ENCODE data around the gene MCL1. TPM values are rescaled to one million over a fixed set of nuclear protein-coding genes. Genes with fewer than 3 reads are reported as not detected.

MCL1 gene
- total and polyA plus RNA-seq, 2 of the 13 experiments (the other 11 are each of a cell fraction or from before 2014, with no cell fraction given), result 69.5 to 125 TPM

DNA sequence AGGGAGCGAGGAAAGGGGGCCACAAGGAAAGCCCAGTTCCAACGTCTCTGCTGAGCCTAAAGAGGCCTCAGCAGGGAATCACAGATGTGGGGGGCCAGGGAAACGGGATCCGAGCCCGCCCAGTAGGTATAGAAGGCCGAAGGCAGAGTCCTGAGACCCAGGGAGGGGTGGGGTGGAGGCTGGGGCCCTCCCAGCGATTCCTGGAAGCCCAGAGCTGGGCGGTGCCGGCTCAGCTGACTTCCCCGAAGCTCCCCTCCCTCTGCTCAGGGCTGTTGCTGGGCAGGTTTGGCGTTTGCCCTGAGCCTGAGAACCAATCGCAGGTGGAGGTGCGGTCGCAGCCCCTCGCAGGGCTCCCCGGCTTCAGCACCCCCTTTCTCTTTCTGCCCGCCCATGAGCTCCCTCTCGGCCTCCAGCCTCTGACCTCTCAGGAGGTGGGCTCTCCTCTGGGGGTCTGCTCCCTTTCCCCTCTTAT lies 17.4 kb downstream of the MCL1 start (continued):
- TF ChIP-seq, protein P1, sequence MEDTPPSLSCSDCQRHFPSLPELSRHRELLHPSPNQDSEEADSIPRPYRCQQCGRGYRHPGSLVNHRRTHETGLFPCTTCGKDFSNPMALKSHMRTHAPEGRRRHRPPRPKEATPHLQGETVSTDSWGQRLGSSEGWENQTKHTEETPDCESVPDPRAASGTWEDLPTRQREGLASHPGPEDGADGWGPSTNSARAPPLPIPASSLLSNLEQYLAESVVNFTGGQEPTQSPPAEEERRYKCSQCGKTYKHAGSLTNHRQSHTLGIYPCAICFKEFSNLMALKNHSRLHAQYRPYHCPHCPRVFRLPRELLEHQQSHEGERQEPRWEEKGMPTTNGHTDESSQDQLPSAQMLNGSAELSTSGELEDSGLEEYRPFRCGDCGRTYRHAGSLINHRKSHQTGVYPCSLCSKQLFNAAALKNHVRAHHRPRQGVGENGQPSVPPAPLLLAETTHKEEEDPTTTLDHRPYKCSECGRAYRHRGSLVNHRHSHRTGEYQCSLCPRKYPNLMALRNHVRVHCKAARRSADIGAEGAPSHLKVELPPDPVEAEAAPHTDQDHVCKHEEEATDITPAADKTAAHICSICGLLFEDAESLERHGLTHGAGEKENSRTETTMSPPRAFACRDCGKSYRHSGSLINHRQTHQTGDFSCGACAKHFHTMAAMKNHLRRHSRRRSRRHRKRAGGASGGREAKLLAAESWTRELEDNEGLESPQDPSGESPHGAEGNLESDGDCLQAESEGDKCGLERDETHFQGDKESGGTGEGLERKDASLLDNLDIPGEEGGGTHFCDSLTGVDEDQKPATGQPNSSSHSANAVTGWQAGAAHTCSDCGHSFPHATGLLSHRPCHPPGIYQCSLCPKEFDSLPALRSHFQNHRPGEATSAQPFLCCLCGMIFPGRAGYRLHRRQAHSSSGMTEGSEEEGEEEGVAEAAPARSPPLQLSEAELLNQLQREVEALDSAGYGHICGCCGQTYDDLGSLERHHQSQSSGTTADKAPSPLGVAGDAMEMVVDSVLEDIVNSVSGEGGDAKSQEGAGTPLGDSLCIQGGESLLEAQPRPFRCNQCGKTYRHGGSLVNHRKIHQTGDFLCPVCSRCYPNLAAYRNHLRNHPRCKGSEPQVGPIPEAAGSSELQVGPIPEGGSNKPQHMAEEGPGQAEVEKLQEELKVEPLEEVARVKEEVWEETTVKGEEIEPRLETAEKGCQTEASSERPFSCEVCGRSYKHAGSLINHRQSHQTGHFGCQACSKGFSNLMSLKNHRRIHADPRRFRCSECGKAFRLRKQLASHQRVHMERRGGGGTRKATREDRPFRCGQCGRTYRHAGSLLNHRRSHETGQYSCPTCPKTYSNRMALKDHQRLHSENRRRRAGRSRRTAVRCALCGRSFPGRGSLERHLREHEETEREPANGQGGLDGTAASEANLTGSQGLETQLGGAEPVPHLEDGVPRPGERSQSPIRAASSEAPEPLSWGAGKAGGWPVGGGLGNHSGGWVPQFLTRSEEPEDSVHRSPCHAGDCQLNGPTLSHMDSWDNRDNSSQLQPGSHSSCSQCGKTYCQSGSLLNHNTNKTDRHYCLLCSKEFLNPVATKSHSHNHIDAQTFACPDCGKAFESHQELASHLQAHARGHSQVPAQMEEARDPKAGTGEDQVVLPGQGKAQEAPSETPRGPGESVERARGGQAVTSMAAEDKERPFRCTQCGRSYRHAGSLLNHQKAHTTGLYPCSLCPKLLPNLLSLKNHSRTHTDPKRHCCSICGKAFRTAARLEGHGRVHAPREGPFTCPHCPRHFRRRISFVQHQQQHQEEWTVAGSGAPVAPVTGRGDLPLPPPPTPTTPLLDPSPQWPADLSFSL (CRISPR knock-in tag; IDR thresholded peaks at IDR 0.05), result no peak
- TF ChIP-seq, protein P2, sequence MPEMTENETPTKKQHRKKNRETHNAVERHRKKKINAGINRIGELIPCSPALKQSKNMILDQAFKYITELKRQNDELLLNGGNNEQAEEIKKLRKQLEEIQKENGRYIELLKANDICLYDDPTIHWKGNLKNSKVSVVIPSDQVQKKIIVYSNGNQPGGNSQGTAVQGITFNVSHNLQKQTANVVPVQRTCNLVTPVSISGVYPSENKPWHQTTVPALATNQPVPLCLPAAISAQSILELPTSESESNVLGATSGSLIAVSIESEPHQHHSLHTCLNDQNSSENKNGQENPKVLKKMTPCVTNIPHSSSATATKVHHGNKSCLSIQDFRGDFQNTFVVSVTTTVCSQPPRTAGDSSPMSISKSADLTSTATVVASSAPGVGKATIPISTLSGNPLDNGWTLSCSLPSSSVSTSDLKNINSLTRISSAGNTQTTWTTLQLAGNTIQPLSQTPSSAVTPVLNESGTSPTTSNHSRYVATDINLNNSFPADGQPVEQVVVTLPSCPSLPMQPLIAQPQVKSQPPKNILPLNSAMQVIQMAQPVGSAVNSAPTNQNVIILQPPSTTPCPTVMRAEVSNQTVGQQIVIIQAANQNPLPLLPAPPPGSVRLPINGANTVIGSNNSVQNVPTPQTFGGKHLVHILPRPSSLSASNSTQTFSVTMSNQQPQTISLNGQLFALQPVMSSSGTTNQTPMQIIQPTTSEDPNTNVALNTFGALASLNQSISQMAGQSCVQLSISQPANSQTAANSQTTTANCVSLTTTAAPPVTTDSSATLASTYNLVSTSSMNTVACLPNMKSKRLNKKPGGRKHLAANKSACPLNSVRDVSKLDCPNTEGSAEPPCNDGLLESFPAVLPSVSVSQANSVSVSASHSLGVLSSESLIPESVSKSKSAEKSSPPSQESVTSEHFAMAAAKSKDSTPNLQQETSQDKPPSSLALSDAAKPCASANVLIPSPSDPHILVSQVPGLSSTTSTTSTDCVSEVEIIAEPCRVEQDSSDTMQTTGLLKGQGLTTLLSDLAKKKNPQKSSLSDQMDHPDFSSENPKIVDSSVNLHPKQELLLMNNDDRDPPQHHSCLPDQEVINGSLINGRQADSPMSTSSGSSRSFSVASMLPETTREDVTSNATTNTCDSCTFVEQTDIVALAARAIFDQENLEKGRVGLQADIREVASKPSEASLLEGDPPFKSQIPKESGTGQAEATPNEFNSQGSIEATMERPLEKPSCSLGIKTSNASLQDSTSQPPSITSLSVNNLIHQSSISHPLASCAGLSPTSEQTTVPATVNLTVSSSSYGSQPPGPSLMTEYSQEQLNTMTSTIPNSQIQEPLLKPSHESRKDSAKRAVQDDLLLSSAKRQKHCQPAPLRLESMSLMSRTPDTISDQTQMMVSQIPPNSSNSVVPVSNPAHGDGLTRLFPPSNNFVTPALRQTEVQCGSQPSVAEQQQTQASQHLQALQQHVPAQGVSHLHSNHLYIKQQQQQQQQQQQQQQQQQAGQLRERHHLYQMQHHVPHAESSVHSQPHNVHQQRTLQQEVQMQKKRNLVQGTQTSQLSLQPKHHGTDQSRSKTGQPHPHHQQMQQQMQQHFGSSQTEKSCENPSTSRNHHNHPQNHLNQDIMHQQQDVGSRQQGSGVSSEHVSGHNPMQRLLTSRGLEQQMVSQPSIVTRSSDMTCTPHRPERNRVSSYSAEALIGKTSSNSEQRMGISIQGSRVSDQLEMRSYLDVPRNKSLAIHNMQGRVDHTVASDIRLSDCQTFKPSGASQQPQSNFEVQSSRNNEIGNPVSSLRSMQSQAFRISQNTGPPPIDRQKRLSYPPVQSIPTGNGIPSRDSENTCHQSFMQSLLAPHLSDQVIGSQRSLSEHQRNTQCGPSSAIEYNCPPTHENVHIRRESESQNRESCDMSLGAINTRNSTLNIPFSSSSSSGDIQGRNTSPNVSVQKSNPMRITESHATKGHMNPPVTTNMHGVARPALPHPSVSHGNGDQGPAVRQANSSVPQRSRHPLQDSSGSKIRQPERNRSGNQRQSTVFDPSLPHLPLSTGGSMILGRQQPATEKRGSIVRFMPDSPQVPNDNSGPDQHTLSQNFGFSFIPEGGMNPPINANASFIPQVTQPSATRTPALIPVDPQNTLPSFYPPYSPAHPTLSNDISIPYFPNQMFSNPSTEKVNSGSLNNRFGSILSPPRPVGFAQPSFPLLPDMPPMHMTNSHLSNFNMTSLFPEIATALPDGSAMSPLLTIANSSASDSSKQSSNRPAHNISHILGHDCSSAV (CRISPR knock-in tag; IDR thresholded peaks at IDR 0.05; ENCODE audit: borderline replicate concordance), result no peak
- TF ChIP-seq, protein P3, sequence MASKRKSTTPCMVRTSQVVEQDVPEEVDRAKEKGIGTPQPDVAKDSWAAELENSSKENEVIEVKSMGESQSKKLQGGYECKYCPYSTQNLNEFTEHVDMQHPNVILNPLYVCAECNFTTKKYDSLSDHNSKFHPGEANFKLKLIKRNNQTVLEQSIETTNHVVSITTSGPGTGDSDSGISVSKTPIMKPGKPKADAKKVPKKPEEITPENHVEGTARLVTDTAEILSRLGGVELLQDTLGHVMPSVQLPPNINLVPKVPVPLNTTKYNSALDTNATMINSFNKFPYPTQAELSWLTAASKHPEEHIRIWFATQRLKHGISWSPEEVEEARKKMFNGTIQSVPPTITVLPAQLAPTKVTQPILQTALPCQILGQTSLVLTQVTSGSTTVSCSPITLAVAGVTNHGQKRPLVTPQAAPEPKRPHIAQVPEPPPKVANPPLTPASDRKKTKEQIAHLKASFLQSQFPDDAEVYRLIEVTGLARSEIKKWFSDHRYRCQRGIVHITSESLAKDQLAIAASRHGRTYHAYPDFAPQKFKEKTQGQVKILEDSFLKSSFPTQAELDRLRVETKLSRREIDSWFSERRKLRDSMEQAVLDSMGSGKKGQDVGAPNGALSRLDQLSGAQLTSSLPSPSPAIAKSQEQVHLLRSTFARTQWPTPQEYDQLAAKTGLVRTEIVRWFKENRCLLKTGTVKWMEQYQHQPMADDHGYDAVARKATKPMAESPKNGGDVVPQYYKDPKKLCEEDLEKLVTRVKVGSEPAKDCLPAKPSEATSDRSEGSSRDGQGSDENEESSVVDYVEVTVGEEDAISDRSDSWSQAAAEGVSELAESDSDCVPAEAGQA (IDR thresholded peaks at IDR 0.05; ENCODE audit: low read depth), result no peak
- TF ChIP-seq, protein P3 (CRISPR knock-in tag; IDR thresholded peaks at IDR 0.05; ENCODE audit: borderline replicate concordance), result no peak
- no peak for TF ChIP-seq ZNF232 (CRISPR knock-in tag; IDR thresholded peaks at IDR 0.05; ENCODE audit: borderline replicate concordance)
- TF ChIP-seq ZBTB8A (CRISPR knock-in tag; IDR thresholded peaks at IDR 0.05; ENCODE audit: borderline replicate concordance, low read depth), result no peak; the same call in 1 of the 2 replicates
- no peak; the same call in 1 of the 2 replicates for TF ChIP-seq CEBPG (CRISPR knock-in tag; IDR thresholded peaks at IDR 0.05)
